ENCODE results near the gene PARD3. TPM values are rescaled to one million over a fixed set of nuclear protein-coding genes. Genes with fewer than 3 reads are reported as not detected.

PARD3 gene
- total RNA-seq, 2 experiments from 2014 or later: 0.15 to 0.18 TPM

DNA sequence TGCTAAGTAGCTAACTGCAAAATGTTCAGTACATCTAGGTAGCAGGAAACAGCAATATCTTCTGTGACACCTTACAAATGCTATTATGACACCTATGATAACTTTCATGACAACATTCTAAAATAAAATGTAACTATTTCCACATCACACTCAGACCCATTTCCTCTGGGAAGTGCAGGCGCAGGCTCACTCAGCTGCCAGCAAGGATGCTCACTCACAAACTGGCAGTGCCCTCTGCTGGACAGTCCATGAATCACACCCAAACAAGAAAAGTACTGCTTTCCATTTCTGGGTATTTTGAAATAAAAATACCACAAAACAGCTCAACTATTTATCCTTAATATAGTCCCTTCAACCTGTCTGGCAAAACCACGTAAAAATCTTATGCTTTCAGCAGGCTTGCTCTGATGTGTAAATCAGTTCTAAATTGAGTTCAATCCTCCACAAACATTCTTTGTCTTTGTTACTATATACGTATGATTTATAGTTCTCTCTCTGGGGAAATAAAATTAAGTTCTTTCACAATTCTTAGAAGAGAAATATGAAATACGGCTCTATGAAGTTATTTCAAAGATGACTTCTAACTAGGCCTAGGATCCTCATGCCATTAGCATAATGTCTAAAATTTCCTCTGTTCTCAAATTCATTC lies 176.6 kb downstream of the PARD3 start:
- POLR2A ChIA-PET: no interaction called here
- peaks cover 2% of the 10 kb centered on the region for H3K4me1 Mint-ChIP-seq
- H3K27me3 Mint-ChIP-seq: no peaks in the 10 kb centered on the region
- H3K4me3 Mint-ChIP-seq: no peak overlapping the region
- no peaks in the 10 kb centered on the region for H3K9me3 Mint-ChIP-seq
- H3K36me3 Mint-ChIP-seq (ENCODE audit: low read depth): no peaks in the 10 kb centered on the region
- DNase-seq: peak; percentile 65
- CTCF ChIA-PET: interaction anchor here (0.6 to 3.1 kb wide), 26 partner anchors 9 to 1445 kb away, joined by 3 to 21 read pairs (median 4); partner anchors contain the start of gene NRP1
- no peak overlapping the region for H3K27ac Mint-ChIP-seq

DNA sequence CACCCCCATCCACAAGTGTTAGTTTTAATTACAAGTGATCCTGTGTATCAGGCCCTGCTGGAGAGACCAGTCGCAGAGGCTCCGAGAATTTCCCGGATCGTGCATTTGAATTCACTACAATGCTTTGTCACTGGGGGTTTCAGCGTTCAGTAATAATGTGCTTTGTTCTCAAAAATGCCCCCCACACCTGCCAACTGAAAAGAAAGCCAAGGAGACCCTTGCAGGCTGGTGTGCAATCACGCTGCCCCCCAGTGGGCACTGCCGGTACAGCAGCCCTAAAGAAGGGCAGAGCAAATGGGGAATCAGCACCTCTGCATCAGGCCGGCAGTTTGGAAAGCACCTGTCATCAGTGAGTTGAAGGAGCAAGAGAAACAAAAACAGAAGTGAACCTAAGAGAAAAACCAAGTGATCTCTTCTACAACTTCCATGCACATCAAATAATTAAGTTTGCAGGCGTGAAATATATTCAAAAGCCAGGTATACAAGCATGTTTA lies 177.6 kb downstream of the PARD3 start:
- DNase-seq: peak; percentile 62
- Mint-ChIP-seq H3K27me3 (no peaks in the 10 kb centered on the region), H3K4me1 (peaks cover 2% of the 10 kb centered on the region), H3K36me3 (ENCODE audit: low read depth) (no peaks in the 10 kb centered on the region), H3K9me3 (no peaks in the 10 kb centered on the region), H3K4me3 (no peak overlapping the region), H3K27ac (no peak overlapping the region)
- CTCF ChIA-PET: interaction anchor here (0.8 to 3.1 kb wide), 10 partner anchors 10 to 1444 kb away, joined by 3 to 21 read pairs (median 8); no protein-coding TSS in a partner anchor
- POLR2A ChIA-PET: no interaction called here

DNA sequence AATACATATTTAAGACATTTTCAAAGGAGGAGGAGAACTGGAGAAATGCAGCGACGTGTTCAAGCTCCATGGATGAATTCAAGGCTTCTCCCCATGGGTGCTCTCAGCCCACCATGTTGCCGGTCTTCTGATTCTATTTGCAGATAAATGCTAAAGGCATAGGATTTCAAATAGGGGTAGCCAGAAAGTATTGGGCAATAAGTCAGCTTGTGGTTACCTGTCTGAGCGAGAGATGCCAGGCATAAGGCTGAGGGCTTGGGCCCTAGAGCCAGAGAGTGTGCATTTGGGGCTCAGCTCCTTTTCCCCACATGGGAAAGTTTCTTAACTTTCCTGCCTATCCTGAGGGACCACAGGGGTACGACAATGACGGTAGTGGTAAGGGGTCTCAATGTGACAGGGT lies 180.0 kb downstream of the PARD3 start:
- no peak for DNase-seq
- Mint-ChIP-seq H3K9me3 (no peaks in the 10 kb centered on the region), H3K36me3 (ENCODE audit: low read depth) (no peaks in the 10 kb centered on the region), H3K27ac (no peak overlapping the region), H3K4me1 (peaks cover 2% of the 10 kb centered on the region), H3K4me3 (no peak overlapping the region), H3K27me3 (no peaks in the 10 kb centered on the region)
- ChIA-PET POLR2A (interaction anchor here (0.7 kb wide), 1 partner anchor 704 kb away, joined by 3 read pairs; no protein-coding TSS in a partner anchor), CTCF (interaction anchor here (1.0 to 1.1 kb wide), 2 partner anchors 17 to 1441 kb away, joined by 3 read pairs; no protein-coding TSS in a partner anchor)

DNA sequence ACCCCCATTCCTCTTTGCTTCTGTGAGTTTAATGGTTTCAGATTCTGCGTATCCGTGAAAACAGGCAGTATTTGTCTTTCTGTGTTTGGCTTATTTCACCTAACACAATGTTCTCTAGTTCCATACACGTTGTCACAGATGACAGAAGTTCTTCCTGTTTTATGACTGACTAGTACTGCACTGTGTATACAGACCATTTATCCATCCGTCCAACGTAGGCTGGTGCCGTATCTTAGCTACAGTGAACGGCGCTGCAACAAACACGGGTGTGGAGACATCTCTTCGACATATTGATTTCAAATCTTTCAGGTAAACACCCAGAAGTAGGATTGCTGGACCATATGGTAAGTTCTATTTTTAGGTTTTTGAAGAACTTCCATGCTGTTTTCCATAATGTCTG lies 181.7 kb downstream of the PARD3 start:
- no peaks in the 10 kb centered on the region for H3K27me3 Mint-ChIP-seq
- CTCF ChIA-PET: no interaction called here
- POLR2A ChIA-PET: no interaction called here
- no peak overlapping the region for H3K4me3 Mint-ChIP-seq
- peaks cover 1% of the 10 kb centered on the region for H3K4me1 Mint-ChIP-seq
- no peaks in the 10 kb centered on the region for H3K9me3 Mint-ChIP-seq
- H3K36me3 Mint-ChIP-seq (ENCODE audit: low read depth): no peaks in the 10 kb centered on the region
- no peak for DNase-seq
- H3K27ac Mint-ChIP-seq: no peak overlapping the region

DNA sequence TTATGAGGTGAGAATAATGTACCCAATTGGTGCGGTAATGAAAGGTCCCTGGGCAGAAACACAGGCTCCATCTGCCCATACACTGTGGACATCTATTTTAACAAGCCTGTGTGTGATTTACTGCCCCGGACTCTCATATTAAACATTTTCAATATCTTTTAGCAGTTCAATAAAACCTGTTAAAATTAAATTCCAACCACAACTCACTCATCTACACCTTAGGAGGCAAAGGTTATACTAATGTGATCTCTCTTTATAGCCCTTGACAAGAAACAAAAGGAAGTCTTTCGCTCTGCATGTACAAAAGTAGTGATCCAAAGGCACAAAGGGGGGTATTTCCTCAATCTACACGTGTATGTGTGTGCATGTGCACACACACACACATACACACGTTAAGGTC lies 186.0 kb downstream of the PARD3 start:
- H3K36me3 Mint-ChIP-seq (ENCODE audit: low read depth): no peaks in the 10 kb centered on the region
- H3K4me1 Mint-ChIP-seq: no peaks in the 10 kb centered on the region
- H3K4me3 Mint-ChIP-seq: no peak overlapping the region
- ChIA-PET POLR2A (no interaction called here), CTCF (no interaction called here)
- H3K27ac Mint-ChIP-seq: no peak overlapping the region
- no peak for DNase-seq
- H3K9me3 Mint-ChIP-seq: no peaks in the 10 kb centered on the region
- no peaks in the 10 kb centered on the region for H3K27me3 Mint-ChIP-seq

DNA sequence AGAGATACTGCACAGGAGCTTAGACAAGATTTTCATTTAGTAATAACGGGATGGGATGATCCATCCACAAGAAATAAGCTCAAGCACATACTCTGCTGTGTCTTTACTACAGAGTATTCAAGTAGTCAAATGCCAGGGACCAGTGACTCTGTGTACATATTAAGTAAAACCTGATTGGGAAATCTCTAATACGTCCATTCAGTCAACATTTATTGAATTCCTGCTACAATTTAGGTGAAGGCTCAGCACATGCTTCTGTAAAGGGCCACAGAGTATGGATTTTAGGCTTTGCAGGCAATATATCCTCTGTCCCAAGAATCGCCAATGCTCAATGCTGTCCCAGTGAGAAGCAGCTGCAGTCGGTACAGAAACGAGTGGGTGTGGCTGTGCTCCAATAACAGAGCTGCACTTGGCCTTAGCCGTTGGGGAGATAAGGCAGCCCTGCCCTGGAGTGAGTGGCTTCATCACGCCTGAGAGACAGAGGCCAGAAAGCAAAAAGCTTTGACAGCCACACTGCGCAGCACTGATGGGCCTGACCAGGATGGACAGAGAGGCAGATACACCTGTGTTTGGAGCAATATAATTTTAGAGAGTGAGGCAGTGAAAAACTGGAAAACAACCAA lies 186.8 kb downstream of the PARD3 start:
- no peak overlapping the region for H3K27ac Mint-ChIP-seq
- H3K4me3 Mint-ChIP-seq: no peak overlapping the region
- no peaks in the 10 kb centered on the region for H3K9me3 Mint-ChIP-seq
- H3K27me3 Mint-ChIP-seq: no peaks in the 10 kb centered on the region
- H3K36me3 Mint-ChIP-seq (ENCODE audit: low read depth): no peaks in the 10 kb centered on the region
- no peaks in the 10 kb centered on the region for H3K4me1 Mint-ChIP-seq
- ChIA-PET POLR2A (no interaction called here), CTCF (no interaction called here)
- no peak for DNase-seq

DNA sequence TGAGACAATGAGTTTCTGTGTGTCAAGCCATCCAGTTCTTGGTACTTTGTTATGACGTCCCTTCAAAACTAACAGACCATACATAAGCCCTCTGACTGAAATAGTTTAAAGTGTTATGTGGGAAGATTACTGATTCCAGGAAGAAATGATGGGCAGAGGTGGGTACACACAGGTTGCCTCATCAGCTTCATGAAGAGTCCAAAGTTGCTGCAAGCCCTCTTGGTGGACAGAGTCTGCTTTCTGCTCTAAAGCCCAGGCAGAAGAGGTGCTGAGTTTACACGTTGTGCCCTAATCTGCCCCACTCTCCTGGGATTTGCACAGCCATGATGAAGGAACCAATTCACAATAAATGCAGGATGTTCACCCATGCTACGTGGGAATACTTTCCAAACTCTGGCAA lies 187.4 kb downstream of the PARD3 start:
- Mint-ChIP-seq H3K4me3 (no peak overlapping the region), H3K9me3 (no peaks in the 10 kb centered on the region), H3K27me3 (no peaks in the 10 kb centered on the region), H3K36me3 (ENCODE audit: low read depth) (no peaks in the 10 kb centered on the region), H3K4me1 (no peaks in the 10 kb centered on the region), H3K27ac (no peak overlapping the region)
- ChIA-PET POLR2A (no interaction called here), CTCF (no interaction called here)
- DNase-seq: no peak

DNA sequence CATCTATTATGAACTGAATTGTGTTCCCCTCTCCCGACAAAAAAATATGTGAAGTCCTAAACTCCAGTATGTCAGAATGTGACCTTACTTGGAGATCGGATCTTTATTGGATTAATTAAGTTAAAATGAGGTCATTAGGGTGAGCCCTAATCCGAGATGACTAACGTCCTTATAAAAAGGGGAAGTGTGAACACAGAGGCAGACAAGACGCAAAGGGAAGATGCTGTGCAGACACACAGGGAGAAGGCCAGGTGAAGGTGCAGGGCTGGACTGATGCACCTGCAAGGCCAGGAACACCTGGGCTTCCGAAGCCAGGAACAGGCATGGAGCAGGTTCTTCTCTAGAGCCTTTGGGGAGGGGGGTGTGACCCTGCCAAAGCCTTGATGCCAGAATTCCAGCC lies 187.8 kb downstream of the PARD3 start:
- Mint-ChIP-seq H3K4me1 (no peaks in the 10 kb centered on the region), H3K36me3 (ENCODE audit: low read depth) (no peaks in the 10 kb centered on the region), H3K27ac (no peak overlapping the region), H3K27me3 (no peaks in the 10 kb centered on the region), H3K4me3 (no peak overlapping the region), H3K9me3 (no peaks in the 10 kb centered on the region)
- POLR2A ChIA-PET: no interaction called here
- DNase-seq: no peak
- CTCF ChIA-PET: no interaction called here

DNA sequence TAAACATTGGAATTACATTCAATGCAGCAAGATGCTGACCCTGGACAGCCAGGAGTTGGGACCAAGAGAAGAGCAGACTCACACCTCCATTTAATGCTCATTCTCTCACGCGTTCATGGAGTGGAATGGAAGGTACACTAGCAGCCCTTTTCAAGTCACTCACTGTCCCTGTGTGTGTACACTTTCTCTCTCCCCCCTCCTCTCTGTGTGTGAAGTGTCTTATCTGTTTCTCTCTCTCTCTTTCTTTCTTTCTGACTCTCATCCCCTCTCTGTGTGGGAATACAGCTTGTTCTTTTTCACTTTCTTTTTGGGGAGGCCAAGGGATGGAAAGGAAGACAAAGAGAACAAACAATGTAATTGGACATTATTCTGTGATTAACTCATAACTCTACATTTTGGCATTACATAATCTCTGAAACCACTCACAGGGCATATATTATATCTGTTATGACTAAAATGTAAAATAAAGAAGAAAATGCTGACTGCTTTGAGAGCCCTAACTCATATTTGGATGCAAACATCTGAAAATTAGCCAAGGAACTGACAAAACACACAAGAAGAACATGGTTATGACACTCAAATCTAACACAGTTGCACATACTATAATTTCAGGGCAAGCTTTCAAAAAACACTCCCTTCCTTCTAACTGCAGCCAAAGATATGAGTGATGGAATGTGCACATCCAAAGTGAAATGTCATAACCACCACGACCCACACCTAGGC lies 188.8 kb downstream of the PARD3 start:
- H3K27ac Mint-ChIP-seq: no peak overlapping the region
- POLR2A ChIA-PET: no interaction called here
- no peaks in the 10 kb centered on the region for H3K27me3 Mint-ChIP-seq
- no peaks in the 10 kb centered on the region for H3K36me3 Mint-ChIP-seq (ENCODE audit: low read depth)
- H3K4me3 Mint-ChIP-seq: no peak overlapping the region
- H3K4me1 Mint-ChIP-seq: no peaks in the 10 kb centered on the region
- CTCF ChIA-PET: interaction anchor here (1.4 kb wide), 1 partner anchor 12 kb away, joined by 5 read pairs; no protein-coding TSS in a partner anchor
- DNase-seq: no peak
- H3K9me3 Mint-ChIP-seq: no peaks in the 10 kb centered on the region

DNA sequence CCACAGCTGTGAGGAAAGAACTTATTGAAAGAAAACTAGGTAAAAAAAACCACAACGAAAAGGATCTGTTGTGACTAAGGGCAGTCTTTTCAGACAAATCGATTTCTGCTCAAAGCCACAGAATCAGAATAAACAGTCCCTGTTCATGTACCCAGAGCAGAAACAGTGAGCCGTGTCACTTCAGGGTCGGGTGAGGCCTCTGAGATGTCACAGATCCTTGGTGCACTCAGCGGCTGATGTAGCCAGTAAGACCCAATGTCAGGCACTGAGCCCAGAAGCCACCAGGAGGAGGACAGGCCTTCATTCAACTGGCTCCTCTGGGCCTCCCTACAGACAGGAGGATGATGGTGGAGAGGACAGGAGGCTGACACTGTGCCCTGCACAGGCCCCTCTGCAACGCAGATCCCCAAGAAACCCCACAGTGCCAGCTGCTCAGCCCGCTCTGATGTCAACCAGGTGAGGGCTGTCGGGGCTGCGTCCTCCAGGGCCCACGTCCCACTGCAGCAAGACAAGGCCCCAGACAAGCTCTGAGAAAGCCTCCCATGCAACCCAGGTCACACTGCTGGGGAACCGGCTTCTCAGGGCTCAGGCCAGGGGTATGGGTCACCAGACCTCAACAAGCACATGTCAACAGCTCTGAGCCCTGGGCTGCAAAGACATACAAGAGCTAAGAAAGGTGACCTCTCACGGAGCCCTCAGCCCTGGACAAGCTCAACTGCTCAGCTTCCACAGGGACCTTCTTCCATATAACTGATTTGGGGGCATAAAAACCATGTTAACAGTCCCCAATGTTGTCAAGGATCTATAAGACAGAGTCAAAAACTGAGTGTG lies 190.6 kb downstream of the PARD3 start:
- ChIA-PET POLR2A (no interaction called here), CTCF (interaction anchor here (1.4 kb wide), 1 partner anchor 14 kb away, joined by 5 read pairs; no protein-coding TSS in a partner anchor)
- no peaks in the 10 kb centered on the region for H3K36me3 Mint-ChIP-seq (ENCODE audit: low read depth)
- no peaks in the 10 kb centered on the region for H3K4me1 Mint-ChIP-seq
- DNase-seq: no peak
- H3K4me3 Mint-ChIP-seq: no peak overlapping the region
- H3K27ac Mint-ChIP-seq: no peak overlapping the region
- H3K27me3 Mint-ChIP-seq: no peaks in the 10 kb centered on the region
- H3K9me3 Mint-ChIP-seq: no peaks in the 10 kb centered on the region

DNA sequence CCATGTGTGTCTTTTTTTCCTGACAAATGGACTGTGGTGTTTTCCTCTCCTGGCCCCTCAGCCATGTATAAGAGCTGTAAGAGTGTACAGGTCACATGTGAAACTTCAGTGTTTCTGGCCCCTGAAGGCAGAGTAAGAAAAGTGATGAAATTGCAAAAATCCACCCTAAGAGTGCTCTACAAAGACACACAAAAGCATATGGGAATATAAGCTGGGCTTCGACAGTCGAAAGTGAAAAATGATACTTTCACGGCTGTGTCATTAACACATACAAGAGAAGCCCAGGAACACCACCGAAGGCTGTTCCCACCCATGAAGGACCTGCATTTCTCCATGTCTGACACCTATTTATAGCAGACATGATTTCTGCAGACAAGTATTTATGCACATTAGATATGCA lies 192.2 kb downstream of the PARD3 start:
- ChIA-PET POLR2A (no interaction called here), CTCF (interaction anchor here (1.9 kb wide), 1 partner anchor 16 kb away, joined by 7 read pairs; no protein-coding TSS in a partner anchor)
- Mint-ChIP-seq H3K9me3 (no peaks in the 10 kb centered on the region), H3K27me3 (peaks cover 3% of the 10 kb centered on the region), H3K4me3 (no peak overlapping the region), H3K36me3 (ENCODE audit: low read depth) (no peaks in the 10 kb centered on the region), H3K27ac (no peak overlapping the region), H3K4me1 (no peaks in the 10 kb centered on the region)
- DNase-seq: no peak

DNA sequence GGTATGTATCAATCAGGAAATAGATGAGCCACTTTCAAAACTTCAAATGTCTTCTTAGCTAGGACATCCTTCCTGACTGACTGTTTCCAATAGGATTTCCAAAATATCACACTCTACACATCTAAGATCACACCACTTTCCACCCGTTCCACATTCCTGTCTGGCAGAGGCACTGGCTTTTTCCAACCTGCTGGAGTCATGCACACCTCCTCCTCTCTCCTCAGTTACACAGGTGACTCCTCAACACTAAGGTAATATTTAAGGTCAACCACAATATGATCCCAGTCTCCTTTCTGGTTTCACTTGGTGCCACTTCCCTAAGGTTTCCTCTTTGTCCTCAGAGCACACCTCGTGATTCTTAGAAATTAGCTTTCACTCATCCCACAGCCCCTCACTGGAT lies 196.5 kb downstream of the PARD3 start:
- ChIA-PET CTCF (interaction anchor here (1.1 to 1.6 kb wide), 2 partner anchors 17 to 21 kb away, joined by 3 to 5 read pairs; no protein-coding TSS in a partner anchor), POLR2A (no interaction called here)
- H3K27ac Mint-ChIP-seq: no peak overlapping the region
- peaks cover 6% of the 10 kb centered on the region for H3K27me3 Mint-ChIP-seq
- H3K4me1 Mint-ChIP-seq: no peaks in the 10 kb centered on the region
- no peak overlapping the region for H3K4me3 Mint-ChIP-seq
- H3K9me3 Mint-ChIP-seq: no peaks in the 10 kb centered on the region
- DNase-seq: no peak
- no peaks in the 10 kb centered on the region for H3K36me3 Mint-ChIP-seq (ENCODE audit: low read depth)

DNA sequence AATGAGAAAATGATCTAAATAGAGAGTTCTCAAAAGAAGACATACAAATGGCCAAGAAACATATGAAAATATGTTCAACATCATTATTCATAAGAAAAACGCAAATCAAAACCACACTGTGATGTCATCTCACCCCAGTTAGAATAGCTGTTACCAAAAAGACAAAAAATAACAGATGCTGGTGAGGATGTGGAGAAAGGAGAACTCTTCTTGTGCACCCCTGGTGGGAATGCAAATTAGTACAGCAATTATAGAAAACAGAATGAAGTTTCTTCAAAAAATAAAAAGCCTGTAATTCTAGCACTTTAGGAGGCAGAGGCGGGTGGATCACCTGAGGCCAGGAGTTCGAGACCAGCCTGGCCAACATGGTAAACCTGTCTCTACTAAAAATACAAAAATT lies 199.3 kb downstream of the PARD3 start:
- H3K4me1 Mint-ChIP-seq: no peaks in the 10 kb centered on the region
- H3K4me3 Mint-ChIP-seq: no peak overlapping the region
- no peaks in the 10 kb centered on the region for H3K9me3 Mint-ChIP-seq
- no peaks in the 10 kb centered on the region for H3K36me3 Mint-ChIP-seq (ENCODE audit: low read depth)
- ChIA-PET CTCF (no interaction called here), POLR2A (no interaction called here)
- no peak overlapping the region for H3K27ac Mint-ChIP-seq
- peaks cover 6% of the 10 kb centered on the region for H3K27me3 Mint-ChIP-seq
- DNase-seq: no peak

Data from activated CD4-positive, alpha-beta memory T cell treated with anti-CD3 and anti-CD28 coated beads, Interleukin-2, amount 10 ng/mL, durations not matched to agents 7 days and 5 days (primary cell).